ENCODE data around the gene NHS.

Gene NHS

DNA sequence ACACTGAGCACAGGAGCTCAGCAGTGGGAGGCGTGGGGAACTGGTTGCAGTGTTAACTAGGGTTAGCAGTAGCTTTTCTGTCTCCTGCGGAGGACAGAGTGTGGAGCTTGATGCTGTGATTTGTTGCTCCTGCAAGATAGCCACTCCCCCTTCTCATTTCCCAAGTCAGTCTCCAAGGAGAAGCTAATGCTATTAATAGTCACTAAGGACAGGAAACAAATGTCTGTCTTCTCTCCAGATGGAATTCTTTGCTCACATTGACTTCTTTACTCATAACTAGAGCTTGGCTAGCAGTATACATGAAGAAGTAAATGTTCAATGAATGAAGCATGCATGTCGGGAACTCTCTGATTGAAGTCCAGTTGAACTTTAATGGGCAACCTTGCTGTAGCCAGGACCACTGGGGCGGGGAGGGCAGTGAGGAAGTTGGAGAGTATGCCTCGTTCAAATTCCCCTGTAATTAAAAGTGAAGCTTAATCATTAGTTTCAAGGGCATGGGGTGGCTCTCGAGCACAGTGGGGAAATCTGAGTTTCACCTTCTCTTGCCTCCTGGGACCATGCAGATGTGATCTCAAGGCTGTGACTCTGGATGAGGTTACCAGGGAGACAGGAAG lies 205.6 kb downstream of the NHS start:
- H3K27ac ChIP-seq = no peak overlapping the region
- TF ChIP-seq CTCF (IDR thresholded peaks at IDR 0.05) (no peak), ZFX (IDR thresholded peaks at IDR 0.05; ENCODE audit: borderline replicate concordance) (no peak)

GRCh38 chrX:17581641-17582040 lies 206.6 kb downstream of the NHS start:
- TF ChIP-seq ZFX (IDR thresholded peaks at IDR 0.05; ENCODE audit: borderline replicate concordance) (no peak), CTCF (IDR thresholded peaks at IDR 0.05) (no peak)
- no peak overlapping the region for H3K27ac ChIP-seq

DNA sequence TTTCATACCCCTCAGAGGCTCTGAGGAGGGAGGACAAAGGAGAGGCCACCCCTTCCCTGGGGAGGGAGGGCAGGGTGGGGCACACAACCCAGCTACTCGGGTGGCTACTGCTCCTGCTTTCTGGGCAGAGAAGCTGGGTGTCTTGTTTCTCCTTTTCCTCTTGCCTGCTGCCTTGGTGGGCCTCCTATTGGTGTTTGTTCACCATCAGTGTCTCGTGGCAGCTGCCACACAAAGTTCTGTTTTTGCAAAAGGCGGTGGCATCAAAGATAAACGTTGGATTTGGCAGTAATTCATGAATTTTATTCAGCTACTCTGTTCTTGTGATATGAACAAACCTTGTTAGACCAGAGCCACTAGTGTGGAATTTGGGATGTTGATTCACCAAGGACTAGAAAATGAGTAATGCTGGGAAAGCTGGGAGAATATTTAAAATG lies 209.3 kb downstream of the NHS start:
- H3K27ac ChIP-seq = no peak overlapping the region
- TF ChIP-seq CTCF (IDR thresholded peaks at IDR 0.05) (no peak), ZFX (IDR thresholded peaks at IDR 0.05; ENCODE audit: borderline replicate concordance) (no peak)

GRCh38 chrX:17585006-17585405 lies 210.0 kb downstream of the NHS start:
- TF ChIP-seq ZFX (IDR thresholded peaks at IDR 0.05; ENCODE audit: borderline replicate concordance) (no peak), CTCF (IDR thresholded peaks at IDR 0.05) (no peak)
- no peak overlapping the region for H3K27ac ChIP-seq

DNA sequence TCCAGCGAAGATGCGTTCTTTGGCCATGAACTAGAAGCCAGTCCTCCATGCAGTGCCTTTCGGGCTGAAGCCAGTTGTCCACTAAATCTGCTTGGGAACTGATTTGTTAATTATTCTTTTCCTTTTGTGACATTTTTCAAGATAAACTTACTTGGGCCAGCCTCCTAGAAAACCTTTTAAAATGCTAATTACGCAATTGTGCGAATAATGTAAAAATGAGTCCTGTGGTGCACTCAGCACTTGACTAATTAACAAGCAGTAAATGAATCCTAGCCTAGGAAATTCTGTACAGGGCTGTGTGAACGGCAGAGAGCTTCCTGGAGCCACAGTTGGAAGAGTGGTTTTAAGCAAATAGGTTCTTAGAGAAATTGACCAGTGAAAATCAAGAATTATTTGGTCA lies 212.4 kb downstream of the NHS start:
- no peak overlapping the region for H3K27ac ChIP-seq
- TF ChIP-seq ZFX (IDR thresholded peaks at IDR 0.05; ENCODE audit: borderline replicate concordance) (no peak), CTCF (IDR thresholded peaks at IDR 0.05) (no peak)

DNA sequence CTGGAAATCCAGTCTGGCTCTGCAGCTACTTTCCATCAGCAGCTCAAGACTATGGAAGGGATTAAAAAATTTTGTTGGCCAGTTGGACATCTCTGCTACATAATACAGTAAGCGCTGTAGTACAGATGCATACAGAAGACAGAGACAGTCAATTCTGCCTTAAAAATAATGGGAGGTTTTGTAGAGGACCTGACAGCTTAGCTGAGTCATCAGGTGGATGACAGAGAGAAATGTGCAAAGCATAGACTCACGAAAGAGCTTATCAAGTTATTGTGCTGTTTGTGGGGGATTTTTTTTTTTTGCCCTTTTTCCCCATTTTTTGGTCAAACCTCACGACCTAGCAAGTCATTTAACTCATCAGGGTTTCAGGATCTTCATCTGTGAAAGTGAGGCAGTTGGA lies 213.3 kb downstream of the NHS start:
- no peak overlapping the region for H3K27ac ChIP-seq
- TF ChIP-seq ZFX (IDR thresholded peaks at IDR 0.05; ENCODE audit: borderline replicate concordance) (no peak), CTCF (IDR thresholded peaks at IDR 0.05) (no peak)

DNA sequence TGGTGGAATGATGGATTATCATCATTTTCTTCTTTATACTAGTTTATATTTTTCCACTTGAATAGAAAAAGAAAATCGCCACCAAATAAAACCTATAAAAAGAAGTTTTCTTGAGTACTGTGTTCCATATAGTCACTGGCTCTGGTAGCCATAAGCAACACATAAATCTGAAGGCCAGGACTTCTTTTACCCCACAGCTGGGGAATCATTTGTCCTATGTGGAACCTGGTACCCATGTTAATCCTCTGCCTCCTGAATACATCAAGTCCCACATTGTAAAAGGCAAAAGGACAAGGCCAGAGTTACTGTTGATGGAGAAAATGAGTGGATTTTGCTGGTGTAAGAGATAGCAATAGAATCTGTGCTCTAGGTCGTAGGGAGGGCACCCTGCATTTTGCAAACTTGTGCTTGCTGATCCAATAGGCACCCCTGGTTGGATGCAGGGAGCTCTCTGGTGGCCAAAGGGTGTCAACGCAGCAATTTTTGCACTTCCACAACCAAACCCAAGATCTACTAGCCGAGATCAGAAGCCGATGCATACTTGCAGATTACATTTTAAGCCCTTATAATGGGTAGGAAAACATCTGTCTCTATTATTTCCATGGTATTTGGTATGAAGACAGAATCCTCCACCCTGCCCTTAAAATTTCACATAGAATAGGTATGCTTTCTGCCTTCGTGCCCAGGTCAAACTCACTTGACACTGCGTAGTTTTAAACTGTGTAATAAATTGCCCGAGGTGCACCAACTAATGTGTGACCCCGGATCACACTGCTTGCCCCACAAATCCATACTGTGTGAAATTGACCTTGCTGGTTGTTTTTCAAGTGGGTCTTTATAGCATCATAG lies 216.1 kb downstream of the NHS start:
- no peak overlapping the region for H3K27ac ChIP-seq
- TF ChIP-seq CTCF (IDR thresholded peaks at IDR 0.05) (peak; percentile 73), ZFX (IDR thresholded peaks at IDR 0.05; ENCODE audit: borderline replicate concordance) (no peak)
